SJSA1 (cell line): ENCODE measurements around the gene ITGAV. TPM values are rescaled to one million over a fixed set of nuclear protein-coding genes. Genes with fewer than 3 reads are reported as not detected.
A peak's percentile ranks its signal among the peaks of the same experiment; 100 is the strongest.

Source experiments
- DNase-seq, 2 experiments: peaks; one replicate each; pipeline ENCODE4 v3.0.0-alpha.2; 2015 to 2020; ENCODE audit warnings: low spot score in 2 of 2, low read depth in 1 of 2
- H3K27ac ChIP-seq: fragments of 250-450 bp; sonication (Bioruptor Pico); 2 replicates; pipeline ENCODE4 v1.5.1; 2020; ENCODE audit warnings: mild to moderate bottlenecking, moderate library complexity
- H3K27me3 ChIP-seq: fragments of 250-450 bp; sonication (Bioruptor Pico); replicated peaks from 2 replicates; pipeline ENCODE4 v1.5.1; 2020; ENCODE audit warnings: mild to moderate bottlenecking, moderate library complexity
- H3K36me3 ChIP-seq: fragments of 250-450 bp; sonication (Bioruptor Pico); 2 replicates; pipeline ENCODE4 v1.5.1; 2020; ENCODE audit warnings: mild to moderate bottlenecking
- H3K4me1 ChIP-seq: fragments of 250-450 bp; sonication (Bioruptor Pico); replicated peaks from 2 replicates; pipeline ENCODE4 v1.6.1; 2021; ENCODE audit warnings: mild to moderate bottlenecking
- H3K4me3 ChIP-seq: fragments of 250-450 bp; sonication (Bioruptor Pico); 2 replicates; pipeline ENCODE4 v1.5.1; 2020; ENCODE audit warnings: mild to moderate bottlenecking
- H3K9me3 ChIP-seq: fragments of 250-450 bp; sonication (Bioruptor Pico); replicated peaks from 2 replicates; pipeline ENCODE4 v1.5.1; 2020; ENCODE audit warnings: mild to moderate bottlenecking
- total RNA-seq: library from RNA; depleted of rRNA; stranded (reverse); fragments of >200 nt; shearing (Covaris generic); gene quantifications from 2 replicates; pipeline ENCODE4 v1.2.3, GENCODE V29; 2014; rRNA removed

The ITGAV gene
- 234 and 288 TPM in 2 replicates for total RNA-seq

- Histone ChIP-seq H3K27ac (peak within 1 kb of the TSS; percentile 77), H3K4me1 (peaks cover 20% of the 10 kb centered on the region), H3K36me3 (peaks cover 9% of the 10 kb centered on the region)
Observed at GRCh38 chr2:186589612-186590349, at the start of gene ITGAV. ITGAV (plus strand) TSS chr2:186590056; CDS start chr2:186590339, 283 bp downstream.

DNA sequence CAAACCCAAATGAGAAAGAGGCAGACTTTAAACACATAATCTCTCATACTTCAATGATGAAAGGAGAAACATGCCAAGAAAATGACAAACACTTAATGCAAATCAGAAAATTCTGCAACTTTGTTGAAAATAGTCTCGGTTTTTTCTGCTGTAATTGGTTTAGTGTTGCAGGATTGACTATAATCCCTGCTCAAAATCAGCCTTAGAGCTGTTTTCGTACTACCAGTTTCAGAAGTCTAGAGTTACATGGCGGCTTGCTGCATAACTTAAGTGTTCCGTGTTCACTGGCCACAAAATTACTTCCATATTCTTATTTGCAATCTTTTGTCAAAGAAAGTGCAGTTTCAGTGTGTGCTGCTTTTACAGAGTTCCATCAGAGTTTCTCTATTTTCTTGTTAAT, 48.9 kb upstream of the ITGAV start:
- no peaks in the 10 kb centered on the region for H3K9me3 ChIP-seq
- no peak overlapping the region for H3K27ac ChIP-seq
- H3K4me3 ChIP-seq: no peak overlapping the region
- H3K27me3 ChIP-seq: no peaks in the 10 kb centered on the region
- H3K4me1 ChIP-seq: peaks cover 56% of the 10 kb centered on the region
- no peak for DNase-seq
- H3K36me3 ChIP-seq: no peaks in the 10 kb centered on the region

More at GRCh38 chr2:186589612-186590349, at the start of gene ITGAV:
- peak; percentile 95 for DNase-seq
- no peaks in the 10 kb centered on the region for H3K9me3 ChIP-seq
- H3K27me3 ChIP-seq: no peaks in the 10 kb centered on the region
- peak within 1 kb of the TSS; percentile 86 for H3K4me3 ChIP-seq

DNA sequence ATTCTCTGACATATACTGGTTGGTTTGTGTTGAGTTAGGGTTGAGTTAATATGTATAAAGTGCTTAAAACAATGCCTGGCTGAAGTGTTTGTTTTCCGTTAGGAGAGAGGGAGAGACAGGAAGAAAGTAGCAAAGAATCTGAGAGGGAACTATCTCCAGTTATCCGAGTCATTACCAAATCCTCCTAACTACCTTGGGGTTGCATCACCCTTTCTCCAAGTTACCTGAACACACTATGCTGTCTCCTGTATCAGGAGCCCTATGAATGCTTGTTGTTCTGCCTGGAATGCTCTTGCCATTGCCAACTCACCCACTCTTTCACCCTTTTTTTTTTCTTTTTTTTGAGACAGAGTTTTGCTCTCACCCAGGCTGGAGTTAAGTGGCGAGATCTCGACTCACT, 47.9 kb upstream of the ITGAV start:
- no peak for DNase-seq
- Histone ChIP-seq H3K27ac (no peak overlapping the region), H3K9me3 (no peaks in the 10 kb centered on the region)

DNA sequence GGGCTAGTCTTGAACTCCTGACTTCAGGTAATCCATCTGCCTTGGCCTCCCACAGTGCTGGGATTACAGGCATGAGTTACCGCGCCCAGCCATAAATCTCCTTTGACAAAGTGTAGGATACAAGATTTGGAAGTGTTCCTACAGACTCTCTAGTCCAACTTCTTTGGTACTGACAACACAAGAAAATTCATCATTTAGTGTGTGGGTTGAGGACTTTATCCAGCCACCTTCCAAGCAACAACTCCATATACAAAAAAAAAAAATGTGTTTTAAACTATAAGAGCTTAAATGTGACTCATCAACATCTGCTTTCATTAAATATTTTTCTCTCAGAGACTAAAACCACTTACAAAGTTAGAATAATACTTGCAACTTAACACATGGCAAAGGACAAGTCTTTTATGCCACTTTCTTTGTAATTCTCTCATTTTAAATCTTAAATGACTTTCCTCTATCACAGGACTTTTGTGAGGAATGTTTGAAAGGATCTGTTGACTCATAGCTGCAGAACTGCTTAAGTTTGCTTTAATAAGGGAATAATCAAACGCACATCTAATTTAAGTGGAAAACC, 46.2 kb upstream of the ITGAV start:
- DNase-seq: peak in 1 of 2 experiments; percentile 88
- Histone ChIP-seq H3K4me1 (peaks cover 67% of the 10 kb centered on the region), H3K4me3 (no peak overlapping the region)

More for the DNA sequence above, 47.9 kb upstream of the ITGAV start:
- Histone ChIP-seq H3K36me3 (no peaks in the 10 kb centered on the region), H3K4me3 (no peak overlapping the region), H3K27me3 (no peaks in the 10 kb centered on the region), H3K4me1 (peaks cover 64% of the 10 kb centered on the region)

DNA sequence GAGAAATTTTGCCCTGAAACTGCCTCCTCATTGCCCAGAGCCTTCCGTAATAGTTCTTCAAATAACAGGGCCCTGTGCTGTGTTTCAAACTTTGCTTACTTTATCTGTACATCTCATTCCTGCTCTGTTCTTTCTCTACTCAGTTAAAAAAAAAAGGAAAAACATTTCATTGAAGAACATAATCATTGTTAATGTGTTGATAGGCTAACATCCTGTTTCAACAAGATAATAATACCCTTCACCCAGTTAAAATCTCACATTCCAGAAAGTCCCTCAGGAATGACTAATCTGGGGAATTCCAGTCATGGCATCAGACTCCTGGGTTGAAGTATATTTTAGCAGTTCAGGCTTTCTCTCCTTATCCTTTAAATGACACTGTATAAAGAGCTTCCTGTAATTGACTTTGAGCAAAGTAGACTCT, 45.6 kb upstream of the ITGAV start:
- Histone ChIP-seq H3K9me3 (no peaks in the 10 kb centered on the region), H3K4me1 (peaks cover 67% of the 10 kb centered on the region), H3K27me3 (no peaks in the 10 kb centered on the region), H3K27ac (peak overlapping the region; percentile 98), H3K4me3 (no peak overlapping the region), H3K36me3 (no peaks in the 10 kb centered on the region)
- DNase-seq: peak; percentile 63 to 97

More for the DNA sequence above, 46.2 kb upstream of the ITGAV start:
- Histone ChIP-seq H3K36me3 (no peaks in the 10 kb centered on the region), H3K27ac (peak overlapping the region; percentile 98), H3K9me3 (no peaks in the 10 kb centered on the region), H3K27me3 (no peaks in the 10 kb centered on the region)

- no peak for DNase-seq
- H3K36me3 ChIP-seq: no peaks in the 10 kb centered on the region
- peak overlapping the region; percentile 6; the same call in 1 of the 2 replicates for H3K27ac ChIP-seq
Observed at GRCh38 chr2:186546846-186547245, 43.0 kb upstream of the ITGAV start.

GRCh38 chr2:186551323-186552050, 38.4 kb upstream of the ITGAV start:
- Histone ChIP-seq H3K36me3 (no peaks in the 10 kb centered on the region), H3K4me1 (peaks cover 23% of the 10 kb centered on the region), H3K4me3 (no peak overlapping the region), H3K27me3 (no peaks in the 10 kb centered on the region), H3K27ac (no peak overlapping the region), H3K9me3 (no peaks in the 10 kb centered on the region)
- peak in 1 of 2 experiments; percentile 24 for DNase-seq

More at GRCh38 chr2:186546846-186547245, 43.0 kb upstream of the ITGAV start:
- Histone ChIP-seq H3K27me3 (no peaks in the 10 kb centered on the region), H3K4me1 (peaks cover 57% of the 10 kb centered on the region), H3K9me3 (no peaks in the 10 kb centered on the region), H3K4me3 (no peak overlapping the region)

DNA sequence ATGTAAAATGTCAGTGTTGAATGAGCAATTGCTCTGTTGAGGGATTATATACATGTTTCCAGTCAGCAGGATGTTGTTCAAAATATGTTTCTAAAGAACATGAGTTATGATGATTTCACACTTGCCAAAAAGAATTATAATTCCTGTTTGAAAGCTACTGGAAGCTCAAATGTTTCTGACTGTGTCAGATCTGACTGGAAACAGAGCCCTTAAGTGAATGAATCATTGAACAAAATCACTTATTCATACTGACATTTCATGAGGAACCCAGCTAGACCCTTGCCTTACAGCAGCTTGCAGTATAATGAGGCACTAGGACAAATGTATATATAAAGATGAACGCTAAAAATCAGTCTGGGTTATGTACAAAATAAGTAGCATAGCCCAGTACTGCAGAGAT, 35.4 kb upstream of the ITGAV start:
- H3K4me3 ChIP-seq: no peak overlapping the region
- no peak for DNase-seq

GRCh38 chr2:186554850-186555671, 34.8 kb upstream of the ITGAV start:
- Histone ChIP-seq H3K4me1 (peaks cover 15% of the 10 kb centered on the region; the same call in 1 of the 2 replicates), H3K9me3 (no peaks in the 10 kb centered on the region), H3K27ac (no peak overlapping the region), H3K36me3 (no peaks in the 10 kb centered on the region), H3K27me3 (no peaks in the 10 kb centered on the region), H3K4me3 (no peak overlapping the region)
- DNase-seq: no peak

More for the DNA sequence above, 35.4 kb upstream of the ITGAV start:
- H3K4me1 ChIP-seq: peaks cover 15% of the 10 kb centered on the region; the same call in 1 of the 2 replicates
- H3K27me3 ChIP-seq: no peaks in the 10 kb centered on the region
- no peaks in the 10 kb centered on the region for H3K36me3 ChIP-seq
- H3K27ac ChIP-seq: no peak overlapping the region
- H3K9me3 ChIP-seq: no peaks in the 10 kb centered on the region

- Histone ChIP-seq H3K27ac (no peak overlapping the region), H3K4me3 (no peak overlapping the region), H3K36me3 (no peaks in the 10 kb centered on the region), H3K9me3 (no peaks in the 10 kb centered on the region), H3K27me3 (no peaks in the 10 kb centered on the region), H3K4me1 (peaks cover 11% of the 10 kb centered on the region)
- no peak for DNase-seq
Observed at GRCh38 chr2:186558512-186559276, 31.2 kb upstream of the ITGAV start.

DNA sequence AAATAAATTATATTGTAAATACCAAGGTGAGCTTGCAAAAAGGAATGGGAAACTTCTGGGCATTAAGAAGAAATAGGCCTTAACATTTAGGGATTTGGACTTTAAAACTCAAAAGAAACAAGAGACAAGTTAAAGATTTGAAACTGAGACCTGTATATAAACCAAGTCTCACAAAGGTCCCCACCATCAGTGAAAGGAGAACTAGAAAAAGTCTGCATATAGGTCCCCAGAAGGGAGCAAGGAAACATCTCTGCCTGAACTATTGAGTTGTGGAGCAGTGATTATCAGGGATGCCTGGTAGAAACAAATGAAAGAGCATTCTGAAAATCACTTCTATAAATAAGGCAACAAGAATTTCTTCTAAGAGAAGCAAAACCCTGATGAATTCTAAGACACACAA, 30.5 kb upstream of the ITGAV start:
- H3K4me3 ChIP-seq: no peak overlapping the region
- H3K27me3 ChIP-seq: no peaks in the 10 kb centered on the region
- H3K36me3 ChIP-seq: no peaks in the 10 kb centered on the region
- no peak for DNase-seq
- H3K9me3 ChIP-seq: no peaks in the 10 kb centered on the region
- H3K4me1 ChIP-seq: peaks cover 11% of the 10 kb centered on the region
- no peak overlapping the region for H3K27ac ChIP-seq

GRCh38 chr2:186559848-186560247, 30.0 kb upstream of the ITGAV start:
- no peaks in the 10 kb centered on the region for H3K27me3 ChIP-seq
- no peaks in the 10 kb centered on the region for H3K36me3 ChIP-seq
- no peak for DNase-seq
- no peak overlapping the region for H3K4me3 ChIP-seq
- H3K9me3 ChIP-seq: no peaks in the 10 kb centered on the region
- H3K27ac ChIP-seq: no peak overlapping the region
- H3K4me1 ChIP-seq: peaks cover 11% of the 10 kb centered on the region
